ENCODE results near the gene EBP.
A peak's percentile ranks its signal among the peaks of the same experiment; 100 is the strongest.

EBP gene

GRCh38 chrX:48521353-48522243 lies at the start of gene EBP:
TSS of gene EBP (plus strand) at chrX:48521808. CDS start at chrX:48523772, 1,964 bp downstream.
- peak; percentile 89 for DNase-seq (ENCODE audit: low spot score)

- DNase-seq (ENCODE audit: low spot score), result no peak
Observed at GRCh38 chrX:48472225-48472624, 49.4 kb upstream of the EBP start.

DNA sequence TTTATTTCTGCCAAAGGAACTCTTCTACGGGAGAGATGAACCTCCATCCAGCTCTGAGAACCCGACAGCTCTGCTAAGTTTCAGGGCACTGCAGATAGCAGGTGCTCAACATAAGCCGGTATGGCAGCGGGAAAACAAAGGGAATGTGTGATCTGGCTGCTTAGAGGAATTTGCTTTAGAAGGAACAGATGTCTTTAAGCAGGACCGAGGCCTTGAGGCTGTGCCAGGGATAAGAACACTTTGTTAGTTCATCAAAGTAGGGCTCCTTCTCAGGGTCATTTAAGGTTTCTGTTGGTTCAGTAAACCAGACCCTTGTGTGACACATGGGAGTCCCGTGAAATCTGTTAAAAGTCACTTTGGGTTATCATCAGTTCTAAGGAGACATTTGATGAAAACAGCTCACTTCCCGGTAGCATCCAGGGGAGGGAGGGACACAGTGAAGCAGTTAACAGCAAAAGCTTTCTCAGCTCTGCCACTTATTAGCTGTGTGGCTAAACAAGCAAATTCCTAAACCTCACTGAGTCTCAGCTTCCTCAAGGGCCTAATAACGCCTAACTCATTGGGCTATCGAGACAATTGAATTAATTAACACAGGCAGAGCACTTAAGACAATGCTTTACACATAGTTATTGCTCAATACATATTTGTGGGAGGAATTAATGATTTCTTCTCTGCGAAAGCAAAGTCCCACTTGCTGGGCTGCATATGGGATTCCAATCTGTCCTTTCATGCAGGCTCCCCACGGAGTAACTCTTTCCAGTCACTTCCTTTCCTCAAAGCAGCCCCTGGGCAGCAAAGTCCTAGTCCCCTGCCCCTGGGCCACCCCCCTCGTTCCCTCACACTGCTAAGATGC lies 48.5 kb upstream of the EBP start:
- DNase-seq (ENCODE audit: low spot score), result no peak

DNA sequence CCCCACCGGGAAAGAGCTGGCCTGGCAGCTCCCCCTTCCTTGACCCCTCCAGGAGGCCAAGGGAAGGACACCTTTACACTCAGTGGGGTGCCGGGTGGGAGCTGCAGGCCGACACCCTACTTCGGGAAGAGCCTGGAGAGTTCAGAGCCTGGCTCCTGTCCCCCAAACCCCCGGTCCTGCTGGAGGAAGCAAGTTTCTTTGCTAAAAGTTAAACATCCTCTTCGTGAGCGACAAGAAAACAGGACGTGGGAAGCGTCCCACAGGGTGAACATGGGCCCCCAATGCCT lies 48.0 kb upstream of the EBP start:
- no peak for DNase-seq (ENCODE audit: low spot score)

- no peak for DNase-seq (ENCODE audit: low spot score)
Observed at GRCh38 chrX:48474127-48474526, 47.5 kb upstream of the EBP start.

DNA sequence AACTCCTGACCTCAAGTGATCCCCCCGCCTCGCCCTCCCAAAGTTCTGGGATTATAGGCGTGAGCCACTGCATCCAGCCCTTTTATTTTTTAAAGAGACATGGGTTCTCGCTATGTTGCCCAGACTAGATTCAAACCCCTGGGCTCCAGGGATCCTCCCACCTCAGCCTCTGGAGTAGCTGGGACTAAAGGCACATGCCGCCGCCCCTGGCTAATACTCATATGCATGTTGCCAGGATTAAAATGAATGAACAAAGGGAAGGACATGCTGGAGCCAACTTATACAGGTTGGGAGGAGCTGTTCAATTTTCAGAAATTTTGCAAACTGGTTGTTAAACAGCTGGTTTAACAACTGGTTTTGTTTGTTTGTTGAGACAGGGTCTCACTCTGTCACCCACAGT lies 47.0 kb upstream of the EBP start:
- DNase-seq (ENCODE audit: low spot score), result no peak

DNA sequence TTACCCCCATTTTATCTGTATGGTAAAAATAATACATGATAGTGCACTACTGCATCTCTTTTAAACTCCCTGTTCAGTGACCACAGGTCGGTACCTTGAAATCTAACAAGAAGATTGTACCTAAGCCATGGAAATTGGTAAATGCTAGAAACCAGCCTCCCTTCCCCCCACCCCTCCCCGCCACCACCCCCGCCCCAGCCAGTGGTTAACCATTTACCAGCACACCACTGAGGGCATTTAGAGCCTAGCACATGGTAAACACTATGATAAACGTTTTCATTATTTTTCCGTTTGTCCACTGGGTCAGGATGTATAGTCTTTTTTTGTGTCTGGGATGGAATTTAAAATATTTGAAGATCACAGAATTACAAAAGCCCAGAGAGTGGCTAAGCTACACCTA lies 46.3 kb upstream of the EBP start:
- DNase-seq (ENCODE audit: low spot score), result peak; percentile 28

DNA sequence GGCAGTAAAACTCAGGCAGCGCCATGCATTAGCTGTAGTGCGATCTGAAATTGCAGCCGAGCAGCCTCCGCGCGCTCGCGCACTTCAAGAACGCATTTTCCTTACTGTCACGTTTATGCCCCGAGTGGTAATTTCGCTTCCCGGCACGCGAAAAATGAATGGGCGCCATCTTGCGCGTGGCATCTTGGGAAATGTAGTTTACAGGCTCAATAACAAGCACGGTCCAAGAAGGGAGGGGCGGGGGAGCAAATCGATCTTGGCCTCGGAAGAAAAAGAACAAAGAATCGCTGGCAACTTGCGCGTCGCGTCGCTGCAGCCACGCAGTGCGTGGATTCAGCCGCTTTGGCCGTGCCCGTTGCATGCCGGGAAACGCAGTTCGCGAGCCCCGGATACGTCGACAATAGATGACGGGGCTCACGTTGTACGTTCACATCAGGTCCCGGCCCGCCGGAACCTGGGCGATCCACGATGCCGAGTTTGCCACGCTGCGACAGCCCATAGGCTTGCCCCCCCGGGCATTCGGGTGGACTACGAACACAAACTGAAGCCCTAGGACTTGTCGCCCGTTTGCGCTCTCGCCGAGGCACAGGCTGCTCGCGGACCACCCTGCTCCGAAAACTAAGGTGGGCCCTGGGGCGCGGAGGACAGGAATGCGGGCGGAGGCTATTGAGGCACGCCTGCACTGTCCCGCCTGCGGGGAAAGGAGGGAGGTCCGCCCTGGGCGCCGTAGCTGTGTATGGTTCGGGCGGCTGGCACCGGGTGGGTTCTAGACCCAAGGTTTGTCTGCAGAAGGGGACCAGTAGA lies 45.6 kb upstream of the EBP start, which contains the start of gene FTSJ1:
Gene FTSJ1, plus strand, starts transcription at position 426 of the 804 bp plus-strand sequence. CDS start 1,849 bp downstream, outside the sequence.
- peak; percentile 80 for DNase-seq (ENCODE audit: low spot score)

- DNase-seq (ENCODE audit: low spot score), result no peak
Observed at GRCh38 chrX:48476919-48477318, 44.7 kb upstream of the EBP start.

DNA sequence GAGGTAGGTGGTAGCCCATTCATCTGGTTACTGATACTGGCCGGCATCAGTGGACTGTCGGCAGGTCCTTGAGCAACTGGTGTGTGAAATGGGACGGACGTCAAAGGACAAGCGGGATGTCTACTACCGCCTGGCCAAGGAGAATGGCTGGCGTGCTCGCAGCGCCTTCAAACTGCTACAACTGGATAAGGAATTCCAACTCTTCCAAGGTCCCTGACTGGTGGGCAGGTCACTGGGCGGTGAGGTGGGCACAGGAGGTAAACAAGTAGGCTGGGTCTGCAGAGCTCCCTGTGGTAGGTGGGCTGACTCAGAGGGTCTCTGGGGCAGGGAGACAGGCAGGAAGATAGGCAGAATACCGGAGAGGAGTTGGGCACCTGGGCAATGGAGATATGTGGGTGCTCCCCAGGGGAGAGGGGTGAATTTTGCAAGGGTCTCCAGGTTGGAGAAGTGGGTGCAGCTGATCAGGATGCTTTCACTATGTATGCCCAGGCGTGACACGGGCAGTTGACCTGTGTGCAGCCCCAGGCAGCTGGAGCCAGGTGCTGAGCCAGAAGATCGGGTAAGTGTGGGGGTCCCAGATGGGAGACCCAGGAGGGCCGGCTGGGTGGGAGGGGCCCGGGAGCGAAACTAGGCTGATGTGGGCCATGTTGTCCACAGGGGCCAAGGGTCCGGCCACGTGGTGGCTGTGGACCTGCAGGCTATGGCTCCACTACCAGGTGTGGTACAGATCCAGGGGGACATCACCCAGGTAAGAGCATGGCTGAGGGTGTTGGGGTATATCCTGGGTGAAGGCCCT lies 43.5 kb upstream of the EBP start:
- no peak for DNase-seq (ENCODE audit: low spot score)

GRCh38 chrX:48478806-48479205 lies 42.8 kb upstream of the EBP start:
- DNase-seq (ENCODE audit: low spot score), result no peak

GRCh38 chrX:48480142-48480541 lies 41.5 kb upstream of the EBP start:
- no peak for DNase-seq (ENCODE audit: low spot score)

DNA sequence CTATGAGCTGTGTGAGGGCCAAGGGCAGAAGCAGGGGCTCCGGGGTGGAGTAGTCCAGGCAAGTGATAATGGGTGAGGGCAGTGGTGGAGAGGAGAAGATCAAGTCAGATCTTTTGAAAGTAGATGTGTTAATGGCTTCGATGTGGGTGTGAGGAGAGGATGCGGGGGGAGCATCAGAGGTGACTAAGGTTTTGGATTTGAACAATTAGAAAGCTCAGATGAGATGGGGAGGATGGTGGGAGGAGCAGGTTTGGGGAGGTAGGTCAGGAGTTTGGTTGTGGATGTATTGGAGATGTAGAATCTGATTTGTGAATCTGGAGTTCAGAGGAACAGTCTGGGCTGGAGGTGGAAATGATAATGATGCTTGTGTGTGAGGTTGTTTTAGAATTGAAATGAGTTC lies 41.0 kb upstream of the EBP start:
- no peak for DNase-seq (ENCODE audit: low spot score)

DNA sequence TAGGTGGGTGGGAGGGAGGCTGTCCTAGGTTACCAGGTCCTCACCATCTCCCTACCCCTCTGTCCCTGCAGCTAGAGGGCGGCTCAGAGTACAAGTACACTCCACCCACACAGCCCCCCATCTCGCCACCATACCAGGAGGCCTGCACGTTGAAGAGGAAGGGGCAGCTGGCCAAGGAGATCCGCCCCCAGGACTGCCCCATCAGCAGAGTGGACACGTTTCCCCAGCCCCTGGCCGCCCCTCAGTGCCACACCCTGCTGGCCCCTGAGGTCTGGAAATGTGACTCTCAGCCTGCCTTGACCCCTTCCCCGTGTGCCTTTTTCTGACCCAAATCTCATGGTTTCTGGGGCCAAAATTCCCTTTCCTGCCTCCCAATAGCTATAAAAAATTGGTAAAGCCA lies 39.1 kb upstream of the EBP start:
- no peak for DNase-seq (ENCODE audit: low spot score)

DNA sequence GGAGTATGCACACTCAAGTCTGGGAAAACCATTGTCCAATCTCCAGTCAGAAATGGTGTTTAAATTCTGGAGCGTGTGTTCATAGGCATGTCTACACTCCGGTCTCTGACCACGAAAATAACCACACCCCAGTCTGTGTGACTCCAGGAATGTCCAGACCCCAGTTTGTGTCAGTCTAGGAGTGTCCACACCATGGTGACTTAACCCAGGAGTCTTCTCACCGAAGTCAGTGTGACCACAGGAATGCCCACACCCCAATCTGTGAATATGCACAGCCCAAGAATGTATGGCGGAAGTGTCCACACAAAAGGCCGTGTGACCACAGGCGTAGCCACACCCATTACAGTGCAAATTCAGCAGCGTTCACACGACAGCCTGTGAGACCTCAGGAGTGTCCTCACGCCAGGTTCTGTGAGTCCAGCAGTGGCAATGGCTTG lies 34.2 kb upstream of the EBP start:
- DNase-seq (ENCODE audit: low spot score), result peak; percentile 83

DNA sequence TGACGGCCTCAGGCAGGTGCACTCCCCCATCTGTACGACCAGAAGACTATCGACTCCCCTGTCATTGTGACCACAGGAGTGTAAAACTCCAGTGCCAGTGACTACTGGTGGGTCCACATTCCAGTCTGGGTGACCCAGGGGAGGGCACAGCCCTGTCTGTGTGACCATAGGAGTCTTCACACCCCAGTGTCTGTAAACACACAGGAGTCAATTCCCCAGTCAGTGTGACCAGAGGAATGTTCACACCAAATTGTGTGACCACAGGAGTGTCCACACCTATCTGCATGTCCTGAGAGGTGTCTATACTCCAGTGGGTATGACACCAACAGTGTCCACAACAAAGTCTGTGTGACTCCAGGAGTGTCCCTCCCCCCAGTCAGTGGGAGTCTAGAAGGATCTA lies 33.6 kb upstream of the EBP start:
- no peak for DNase-seq (ENCODE audit: low spot score)

DNA sequence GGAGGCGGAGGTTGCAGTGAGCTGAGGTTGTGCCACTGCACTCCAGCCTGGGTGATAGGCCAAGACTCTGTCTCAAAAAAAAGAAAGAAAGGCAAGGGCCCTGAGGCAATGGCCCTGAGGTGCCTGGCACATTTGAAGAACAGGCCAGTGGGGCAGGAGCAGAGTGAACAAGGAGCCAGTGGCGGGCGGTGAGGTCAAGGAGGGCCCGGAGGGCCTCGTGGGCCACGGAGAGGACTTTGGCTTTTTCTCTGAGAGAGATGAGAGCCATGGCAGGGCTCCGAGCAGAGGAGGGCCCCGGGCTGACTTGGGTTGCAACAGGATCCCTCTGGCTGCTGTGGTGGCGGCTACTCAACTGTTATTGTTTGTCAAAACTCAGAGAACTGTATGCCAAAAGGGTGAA lies 32.3 kb upstream of the EBP start:
- DNase-seq (ENCODE audit: low spot score), result no peak

DNA sequence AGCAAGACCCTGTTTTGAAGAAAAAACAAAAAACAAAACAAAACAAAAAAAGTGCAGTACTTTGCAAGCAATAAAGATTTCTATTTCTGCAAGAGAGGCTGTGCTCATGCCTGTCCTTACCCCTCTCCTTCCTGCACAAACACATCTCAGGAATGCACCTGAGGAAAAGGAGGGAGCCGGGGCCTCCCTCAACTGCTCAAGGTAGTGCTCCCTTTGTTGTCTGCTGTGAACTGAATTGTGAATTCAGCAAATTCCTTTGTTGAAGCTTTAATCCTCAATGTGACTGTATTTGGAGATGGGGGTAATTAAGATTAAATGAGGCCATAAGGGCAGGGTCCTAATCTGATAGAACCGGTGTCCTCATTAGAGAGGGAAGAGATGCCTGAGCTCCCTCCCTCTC lies 31.7 kb upstream of the EBP start:
- no peak for DNase-seq (ENCODE audit: low spot score)

DNA sequence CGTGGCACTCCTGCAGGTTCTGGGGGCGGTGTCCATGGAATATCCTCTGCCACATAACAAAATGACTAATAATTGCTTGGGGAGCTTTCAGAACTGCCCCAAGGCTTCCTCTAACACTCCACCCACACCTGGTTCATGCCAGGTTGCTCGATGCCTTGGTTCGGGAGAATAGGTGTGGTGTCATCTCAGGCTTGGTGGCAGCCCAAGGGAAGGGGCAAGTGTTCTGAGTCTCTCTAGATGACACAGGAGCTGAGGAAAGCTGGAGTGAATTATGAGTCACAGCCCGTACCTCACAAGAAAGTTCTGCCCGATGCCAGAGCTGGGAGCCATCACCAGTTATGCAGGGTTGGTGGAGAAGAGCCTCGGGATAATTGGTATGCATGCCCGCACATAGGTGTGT lies 30.9 kb upstream of the EBP start:
- no peak for DNase-seq (ENCODE audit: low spot score)

DNA sequence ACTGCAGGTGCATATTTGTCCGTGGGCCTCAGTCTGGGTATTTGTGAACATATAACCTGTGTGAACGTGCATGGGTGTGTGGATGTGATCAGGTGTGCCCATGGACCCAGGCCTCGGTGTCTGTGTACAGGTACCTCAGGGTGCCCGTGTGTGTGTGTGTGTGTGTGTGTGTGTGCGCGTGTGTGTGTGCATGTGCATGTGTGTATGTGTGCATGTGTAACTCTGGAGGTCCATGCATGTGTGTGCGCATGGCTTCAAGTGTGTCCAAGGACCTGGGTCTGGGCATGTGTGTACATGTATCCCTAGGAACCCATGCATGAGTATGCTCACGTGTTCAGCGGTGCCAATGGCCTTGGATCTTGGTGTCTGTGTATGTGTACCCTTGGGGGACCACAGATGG lies 29.8 kb upstream of the EBP start:
- no peak for DNase-seq (ENCODE audit: low spot score)

- no peak for DNase-seq (ENCODE audit: low spot score)
Observed at GRCh38 chrX:48492293-48492910, 29.2 kb upstream of the EBP start.

Data from LoVo (cell line).